Hindlimb muscle (tissue), 1 donor: ENCODE measurements around the gene ADARB2. TPM values are rescaled to one million over a fixed set of nuclear protein-coding genes. Genes with fewer than 3 reads are reported as not detected.

ENCODE experiments used
- DNase-seq: peaks from one replicate; pipeline ENCODE4 v3.0.0-alpha.2; 2013
- polyA plus RNA-seq: library from polyadenylated mRNA; unstranded; fragments of 120-200 nt; gene quantifications from one replicate; pipeline ENCODE4 v1.2.1, GENCODE V29; 2013; ENCODE audit not compliant: insufficient read length

The ADARB2 gene
- polyA plus RNA-seq, 1 donor, result 0.04 TPM

DNA sequence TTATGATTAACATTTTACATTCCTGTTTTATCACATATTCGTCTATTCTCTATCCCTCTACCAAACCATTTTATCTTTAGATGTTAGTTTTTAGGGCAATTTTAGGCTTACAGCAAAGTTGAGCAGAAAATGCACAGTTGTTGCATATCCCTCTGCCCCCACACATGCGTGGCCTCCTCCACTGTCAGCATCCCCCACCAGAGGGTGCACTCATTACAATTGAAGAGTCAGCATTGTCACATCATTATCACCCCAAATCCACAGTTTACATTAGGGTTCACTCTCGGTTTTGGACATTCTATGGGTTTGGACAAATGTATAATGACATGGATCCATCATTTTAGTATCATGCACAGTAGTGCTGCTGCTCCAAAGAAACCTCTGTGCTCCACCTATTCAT lies 594.7 kb downstream of the ADARB2 start:
- DNase-seq, result no peak

DNA sequence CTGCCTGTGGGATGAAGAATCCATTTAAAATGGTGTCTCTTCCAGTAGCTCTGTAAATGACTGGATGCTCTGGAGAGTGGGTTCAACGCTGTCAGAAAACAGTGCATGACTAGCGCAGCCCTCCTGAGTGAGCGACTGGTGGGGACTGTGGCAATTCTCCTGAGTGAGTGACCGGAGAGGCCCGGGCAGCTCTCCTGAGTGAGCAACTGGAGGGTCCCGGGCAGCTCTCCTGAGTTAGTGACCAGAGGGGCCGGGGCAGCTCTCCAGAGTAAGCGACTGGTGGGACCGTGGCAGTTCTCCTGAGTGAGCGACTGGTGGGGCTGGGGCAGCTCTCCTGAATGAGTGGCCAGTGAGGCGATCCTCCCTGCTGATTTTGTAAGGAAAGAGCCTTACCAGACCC lies 595.6 kb downstream of the ADARB2 start:
- no peak for DNase-seq

DNA sequence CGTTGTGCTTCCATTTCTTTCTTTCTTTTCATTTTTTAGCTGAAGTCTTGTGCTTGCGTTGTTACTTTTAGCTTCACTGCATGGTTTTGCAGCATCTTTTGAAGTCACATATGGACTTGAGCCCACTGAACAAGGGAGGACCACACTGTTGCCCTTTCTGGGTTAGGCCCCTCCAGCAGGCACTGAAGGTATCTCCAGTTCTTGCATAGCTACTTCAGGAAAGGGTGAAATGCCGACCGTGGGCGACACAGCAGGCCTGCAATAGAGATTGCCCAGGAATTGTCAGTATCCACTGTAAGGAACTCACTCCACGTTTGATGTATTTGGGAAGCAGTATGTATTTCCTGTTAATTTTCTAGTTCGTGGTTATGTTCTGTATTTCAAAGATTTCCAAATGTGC lies 596.1 kb downstream of the ADARB2 start:
- no peak for DNase-seq

DNA sequence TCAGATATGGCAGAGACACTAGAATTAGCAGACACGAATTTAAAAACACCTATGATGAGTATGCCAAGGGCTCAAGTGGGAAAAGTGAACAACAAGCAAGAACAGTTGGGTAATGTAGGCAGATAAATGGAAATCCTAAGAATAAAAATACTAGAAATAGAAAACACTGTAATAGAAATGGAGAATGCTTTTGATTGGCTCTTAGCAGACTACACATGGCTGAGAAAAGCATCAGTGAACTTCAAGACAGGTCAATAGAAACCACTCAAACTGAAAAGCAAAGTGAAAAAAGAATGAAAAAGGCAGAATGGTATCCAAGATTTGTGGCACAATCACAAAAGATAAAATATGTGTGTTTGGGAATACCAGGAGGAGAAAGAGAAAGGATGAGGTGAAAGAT lies 598.8 kb downstream of the ADARB2 start:
- DNase-seq, result no peak

DNA sequence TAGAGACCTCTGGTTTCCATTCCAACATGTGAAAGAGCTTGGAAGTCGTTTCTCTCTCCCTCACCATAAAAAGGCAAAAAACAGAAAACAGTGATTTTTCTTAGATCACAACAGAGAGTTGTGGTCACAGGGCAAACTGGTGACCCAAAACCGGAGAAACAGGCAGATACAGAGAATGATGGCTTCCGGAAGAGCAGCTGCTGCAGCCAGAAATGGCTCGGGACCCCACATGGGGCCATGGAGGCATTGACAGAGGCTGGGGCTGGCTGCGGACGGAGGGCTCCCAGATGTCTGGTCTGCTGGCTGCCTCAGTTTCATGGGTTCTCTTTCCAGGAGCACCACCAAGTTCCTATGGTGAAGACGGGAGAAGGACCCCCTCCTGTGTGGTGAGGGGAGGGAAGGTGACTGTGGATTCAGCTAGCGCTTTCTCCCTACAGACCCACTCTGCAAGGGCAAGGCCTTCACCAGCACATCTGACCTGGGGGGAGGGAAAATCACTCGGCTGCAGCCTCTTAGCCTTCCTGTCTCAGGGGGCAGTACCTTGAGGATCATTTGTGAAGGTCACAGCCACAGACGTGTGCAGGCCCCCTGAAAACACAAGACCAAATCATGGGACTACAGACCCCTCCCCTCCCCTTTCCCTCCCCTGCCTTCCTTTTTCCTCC lies 599.7 kb downstream of the ADARB2 start:
- DNase-seq, result no peak

DNA sequence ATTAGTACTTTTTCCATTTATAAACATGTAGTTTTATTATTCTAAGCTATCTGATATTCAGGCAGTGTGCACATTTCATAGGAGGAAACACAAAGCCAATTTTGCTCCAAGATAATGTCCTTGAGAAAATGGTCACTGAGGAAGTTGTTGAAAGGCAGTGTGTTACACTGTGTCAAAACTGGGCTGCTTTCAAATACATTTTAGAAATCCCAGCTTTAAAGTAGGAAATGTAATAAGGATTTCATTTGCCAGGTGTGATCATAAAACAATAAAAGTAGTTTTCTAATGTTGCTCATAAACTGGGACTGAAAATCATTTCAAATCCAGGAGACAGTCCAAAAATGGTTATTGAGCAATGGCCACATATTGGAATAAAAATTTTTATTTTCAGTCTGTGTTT lies 601.1 kb downstream of the ADARB2 start:
- DNase-seq, result no peak

DNA sequence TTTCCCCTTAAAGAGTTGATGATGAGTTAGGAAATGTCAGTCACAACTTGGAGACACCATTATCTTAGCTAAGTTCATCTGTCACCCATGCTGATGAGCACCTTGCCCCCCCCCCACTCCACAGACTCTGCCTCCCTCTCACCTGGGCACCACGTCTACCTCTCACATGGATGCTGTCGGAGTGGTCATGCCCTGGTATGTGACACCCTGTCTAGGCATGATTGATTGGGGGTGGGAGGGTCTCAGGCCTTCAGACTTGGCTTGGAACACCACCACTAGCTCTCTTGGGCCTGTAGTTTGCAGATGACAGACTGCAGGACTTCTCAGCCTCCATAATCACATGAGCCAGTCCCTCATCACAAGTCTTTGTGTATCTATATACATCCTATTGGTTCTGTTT lies 603.2 kb downstream of the ADARB2 start:
- no peak for DNase-seq

DNA sequence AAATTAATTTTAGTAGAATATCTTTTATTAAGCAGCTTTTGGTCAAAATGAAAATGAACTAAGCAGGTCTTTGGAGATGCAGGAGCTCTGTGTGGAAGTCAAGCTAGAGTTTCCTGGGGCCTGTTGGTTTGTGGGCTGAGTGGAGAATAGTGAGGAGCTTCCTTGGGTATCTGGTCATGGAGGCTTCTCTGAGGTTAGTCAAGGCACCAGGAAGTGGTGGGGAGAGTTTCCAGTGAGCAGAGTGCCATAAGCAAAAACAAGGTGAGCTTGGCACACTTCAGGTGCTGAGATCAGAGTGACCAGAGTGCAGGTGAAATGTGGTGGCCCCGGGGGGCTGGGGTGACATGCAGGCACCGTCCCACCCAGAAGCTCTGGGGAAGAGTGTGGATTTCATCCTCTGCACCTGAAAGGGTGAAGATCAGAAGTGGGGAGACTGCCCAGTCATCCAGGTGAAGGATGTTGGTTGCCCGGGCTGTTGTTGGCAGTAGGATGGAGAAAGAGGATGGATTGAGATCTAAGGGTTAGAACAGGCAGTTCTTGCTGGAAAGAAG lies 603.8 kb downstream of the ADARB2 start:
- no peak for DNase-seq

DNA sequence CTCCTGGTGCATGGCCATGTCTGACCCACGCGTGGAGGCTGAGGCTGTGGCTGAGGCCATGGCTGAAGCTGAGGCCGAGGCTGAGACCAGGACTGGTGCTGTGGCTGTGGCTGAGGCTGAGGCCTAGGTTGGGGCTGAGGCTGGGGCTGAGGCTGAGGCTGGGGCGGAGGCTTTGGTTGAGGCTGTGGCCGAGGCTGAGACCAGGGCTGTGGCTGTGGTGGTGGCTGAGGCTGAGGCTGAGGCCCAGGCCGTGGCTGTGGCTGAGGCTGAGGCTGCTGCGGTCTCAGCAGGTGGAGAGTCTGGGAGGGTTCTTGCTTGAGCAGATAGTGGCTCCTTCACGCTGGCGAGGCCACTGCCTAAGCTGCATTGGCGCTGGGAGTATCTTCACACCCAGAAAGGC lies 604.7 kb downstream of the ADARB2 start:
- no peak for DNase-seq

DNA sequence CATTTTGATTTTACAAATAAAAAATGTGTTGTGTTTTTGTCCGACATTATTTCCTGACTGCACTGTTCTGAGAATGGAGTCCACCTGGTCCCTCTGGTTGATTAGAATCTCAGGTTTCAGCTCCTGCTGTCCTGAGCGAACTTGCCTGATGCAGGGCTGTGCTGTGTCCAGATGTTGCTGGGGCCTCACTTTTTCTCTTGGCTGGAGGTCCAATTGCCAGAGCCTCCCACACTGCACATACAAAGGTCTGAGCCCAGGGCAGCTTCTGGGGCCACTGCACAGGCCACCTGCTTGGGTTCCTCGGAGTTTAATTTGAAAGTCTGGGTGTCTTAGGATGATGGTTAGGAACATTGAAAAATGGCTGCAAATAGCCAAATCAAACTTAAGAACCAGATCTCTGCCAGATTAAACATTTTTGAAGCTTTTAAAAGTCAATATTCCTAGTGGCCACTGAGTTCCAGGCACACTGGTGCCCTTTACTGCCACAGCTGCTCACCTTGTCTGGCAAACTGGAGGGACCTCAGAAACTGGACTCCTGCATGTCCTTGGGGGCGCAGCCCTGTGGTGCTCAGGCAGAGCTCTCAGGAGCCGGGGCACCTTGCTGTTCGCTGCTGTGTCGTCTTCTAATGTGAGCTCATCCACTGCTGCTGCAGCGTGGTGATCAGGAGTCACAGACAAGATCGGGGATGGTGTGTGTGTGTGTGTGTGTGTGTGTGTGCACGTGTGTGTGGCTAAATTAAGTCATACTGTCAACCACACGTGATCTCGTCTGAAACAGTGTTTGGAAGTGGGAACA lies 606.1 kb downstream of the ADARB2 start:
- no peak for DNase-seq

DNA sequence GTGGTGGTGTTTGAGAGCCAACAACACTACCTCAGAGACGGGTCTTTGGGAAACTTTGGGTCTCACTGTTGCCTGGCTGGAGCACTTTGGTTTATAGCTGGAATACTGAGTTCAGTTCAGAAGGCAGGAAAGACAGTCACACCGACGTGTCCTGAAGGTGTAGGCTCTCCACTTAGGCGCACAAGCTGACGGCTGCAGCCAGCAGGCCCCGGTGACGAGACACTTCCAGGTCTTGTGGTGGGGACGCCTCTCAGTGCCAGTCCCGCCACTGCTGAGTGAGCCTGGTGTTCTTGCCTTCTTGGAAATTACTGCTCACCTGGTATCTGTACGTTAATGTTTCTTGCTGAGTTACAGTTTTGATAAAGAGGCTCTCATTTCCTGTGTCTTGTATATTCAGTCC lies 607.1 kb downstream of the ADARB2 start:
- DNase-seq, result no peak

DNA sequence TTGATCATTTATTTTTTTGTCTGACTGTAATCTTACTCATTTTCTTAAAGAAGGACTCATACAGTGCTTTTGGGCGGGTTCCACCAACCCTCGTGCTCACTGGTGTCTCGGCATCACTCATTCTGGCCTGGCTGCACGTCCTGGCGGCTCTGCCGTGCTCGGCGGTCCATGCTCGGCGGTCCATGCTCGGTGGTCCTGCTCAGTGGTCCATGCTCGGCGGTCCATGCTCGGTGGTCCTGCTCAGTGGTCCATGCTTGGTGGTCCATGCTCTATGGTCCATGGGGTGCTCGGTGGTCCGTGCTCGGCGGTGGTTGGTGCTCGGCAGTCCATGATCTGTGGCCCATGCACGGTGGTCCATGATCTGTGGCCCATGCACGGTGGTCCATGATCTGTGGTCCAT lies 608.7 kb downstream of the ADARB2 start:
- no peak for DNase-seq

DNA sequence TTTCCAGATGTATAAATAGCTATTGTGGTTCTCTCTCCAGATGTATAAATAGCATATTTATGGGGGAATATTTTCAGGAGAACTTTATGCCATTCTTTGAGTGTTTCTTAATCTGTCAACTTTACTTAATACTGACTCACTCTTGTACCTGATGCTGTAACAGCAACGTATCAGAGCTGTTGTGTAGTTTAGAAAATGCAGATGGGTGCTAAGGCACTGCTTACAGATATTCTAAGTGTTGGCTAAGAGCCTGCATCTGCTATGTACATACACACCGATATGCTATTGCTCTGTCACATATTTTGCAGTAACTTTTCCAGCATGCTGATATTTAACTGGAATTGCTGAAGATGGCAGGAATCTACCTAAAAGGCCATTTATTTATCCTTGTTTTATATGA lies 609.2 kb downstream of the ADARB2 start:
- no peak for DNase-seq

DNA sequence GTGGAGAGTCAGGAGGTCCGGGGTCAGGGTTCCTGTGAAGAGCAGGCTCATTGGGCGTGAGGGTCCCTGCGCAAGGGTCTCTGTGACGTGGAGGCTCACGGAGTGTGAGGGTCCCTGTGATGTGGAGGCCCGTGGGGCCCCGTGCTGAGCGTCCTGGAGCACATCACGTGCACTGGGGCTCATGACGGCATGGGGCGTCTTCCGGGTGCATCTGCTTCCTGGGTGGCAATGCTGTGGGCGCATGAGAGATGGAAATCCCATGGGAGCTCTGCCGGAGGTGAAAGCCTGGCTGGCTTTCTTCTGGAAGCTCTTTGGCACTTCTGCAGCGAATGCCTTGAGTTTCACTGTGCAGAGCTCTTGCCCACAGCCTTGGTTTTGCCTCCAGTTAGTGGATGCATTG lies 609.7 kb downstream of the ADARB2 start:
- DNase-seq, result no peak
